AG04449 (cell line): Measurements from ENCODE around the gene KLHDC7A.

Experiments
- CTCF ChIA-PET: fragments of 350-600 bp; formaldehyde crosslinking; extraction: SDS; loops from one replicate; lab custom pipeline; 2021; ENCODE audit warnings: antibody characterized with exemption; lab: Yijun Ruan, JAX
- POLR2A ChIA-PET: fragments of 400-600, 350-600 bp; formaldehyde crosslinking; extraction: SDS; loops from one replicate; lab custom pipeline; 2020; ENCODE audit warnings: antibody characterized with exemption, inconsistent platforms; lab: Yijun Ruan, JAX
- DNase-seq: peaks from one replicate; pipeline ENCODE4 v3.0.0-alpha.2; 2010; ENCODE audit warnings: low read depth, low spot score
- H3K4me3 ChIP-seq: 2 replicates; pipeline ENCODE4 v1.5.1; 2011; ENCODE audit warnings: low read depth, mild to moderate bottlenecking, control low read depth, low read length
- CTCF ChIP-seq: IDR thresholded peaks from one replicate; pipeline ENCODE4 v1.5.1; 2011; ENCODE audit warnings: mild to moderate bottlenecking, moderate library complexity, low read length, control low read depth, inconsistent platforms; ENCODE audit not compliant: insufficient read depth; ENCODE audit errors: missing control alignments

The KLHDC7A gene

DNA sequence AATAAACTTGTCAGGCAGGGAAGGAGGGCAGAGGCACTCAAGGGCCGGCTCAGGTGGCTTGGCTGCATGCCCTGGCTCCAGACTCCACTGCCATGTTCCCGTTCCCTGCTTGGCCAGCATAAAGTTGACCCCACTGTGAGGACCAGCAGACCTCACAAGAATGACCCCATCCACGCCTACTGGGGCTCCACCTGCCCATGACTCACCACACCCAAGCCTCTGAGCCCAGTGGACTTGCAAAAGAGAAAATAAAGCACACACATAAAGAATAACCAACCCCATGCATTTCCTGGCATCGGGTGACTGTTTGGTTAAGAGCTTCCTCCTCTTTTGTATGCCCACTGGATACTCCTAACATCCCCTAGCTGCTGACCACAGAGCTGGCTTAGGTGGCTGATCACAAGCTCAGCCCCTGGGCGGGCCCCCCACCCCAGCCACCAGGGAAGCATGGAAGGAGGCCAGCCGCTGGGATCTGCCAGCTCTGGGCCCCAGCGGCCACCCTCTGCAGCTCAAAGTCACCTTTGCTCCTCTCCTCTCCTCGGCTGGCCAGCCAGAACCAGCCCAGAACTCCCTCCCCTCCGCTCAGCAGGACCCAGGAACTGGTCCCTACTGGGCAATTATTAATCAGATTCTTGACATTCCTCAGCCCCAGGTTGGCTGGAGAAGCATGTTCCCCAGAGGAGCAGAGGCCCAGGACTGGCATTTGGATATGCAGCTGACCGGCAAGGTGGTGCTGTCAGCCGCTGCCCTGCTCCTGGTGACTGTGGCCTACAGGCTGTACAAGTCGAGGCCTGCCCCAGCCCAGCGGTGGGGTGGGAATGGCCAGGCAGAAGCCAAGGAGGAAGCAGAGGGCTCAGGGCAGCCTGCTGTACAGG lies at the start of gene KLHDC7A:
Gene KLHDC7A, plus strand, starts transcription at position 616 of the 875 bp plus-strand sequence. Its CDS starts 52 bp downstream, at position 668.
- no peak within 1 kb of the TSS for H3K4me3 ChIP-seq
- DNase-seq = no peak
- CTCF ChIA-PET = interaction anchor here (0.6 kb wide), 1 partner anchor 367 kb away, joined by 3 read pairs; no protein-coding TSS in a partner anchor
- POLR2A ChIA-PET = no interaction called here
- no peak for TF ChIP-seq CTCF

GRCh38 chr1:18434041-18434440 lies 46.7 kb upstream of the KLHDC7A start:
- no peak for TF ChIP-seq CTCF
- ChIA-PET CTCF (no interaction called here), POLR2A (no interaction called here)
- no peak for DNase-seq
- H3K4me3 ChIP-seq = no peak overlapping the region

DNA sequence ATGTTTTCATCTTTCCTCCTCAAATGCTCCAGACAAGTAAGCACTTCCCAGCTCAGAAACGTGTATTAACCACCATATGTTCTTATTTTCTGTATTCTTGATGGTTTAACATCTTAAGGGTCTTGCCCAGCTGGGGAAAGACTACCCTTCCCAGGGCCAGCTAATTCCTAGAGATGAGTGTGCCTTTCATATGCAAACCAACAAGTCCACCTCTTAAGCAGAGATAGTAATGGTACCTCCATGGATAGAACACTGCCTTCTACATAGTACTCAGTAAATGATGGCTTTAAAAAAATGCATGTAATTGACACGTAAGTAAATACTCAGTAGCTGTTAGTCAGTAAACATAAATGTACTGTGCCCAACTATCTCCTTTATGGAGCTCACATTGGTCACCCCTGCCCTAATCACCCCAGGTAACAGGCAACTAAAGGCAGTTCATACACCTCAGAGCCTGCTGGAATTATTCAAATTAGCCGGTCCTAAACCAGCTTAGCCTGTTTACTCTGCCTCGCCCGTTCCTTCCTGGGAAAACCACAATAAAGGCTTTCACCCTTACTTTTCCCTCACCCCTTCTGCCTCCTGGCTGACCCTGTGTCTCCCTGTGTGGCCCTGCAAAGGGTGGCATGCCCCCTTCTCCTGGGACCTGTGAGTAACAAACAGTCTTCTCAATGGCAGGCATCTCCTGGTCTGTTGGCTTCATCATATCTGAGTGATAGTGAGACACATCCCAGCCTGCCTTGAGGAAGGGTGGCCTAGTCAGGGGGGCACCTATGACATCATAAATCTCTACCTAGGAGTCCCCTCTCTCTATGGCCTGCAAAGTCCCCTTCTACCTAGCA lies 40.1 kb upstream of the KLHDC7A start:
- H3K4me3 ChIP-seq = no peak overlapping the region
- DNase-seq = no peak
- no peak for TF ChIP-seq CTCF
- ChIA-PET CTCF (no interaction called here), POLR2A (no interaction called here)

DNA sequence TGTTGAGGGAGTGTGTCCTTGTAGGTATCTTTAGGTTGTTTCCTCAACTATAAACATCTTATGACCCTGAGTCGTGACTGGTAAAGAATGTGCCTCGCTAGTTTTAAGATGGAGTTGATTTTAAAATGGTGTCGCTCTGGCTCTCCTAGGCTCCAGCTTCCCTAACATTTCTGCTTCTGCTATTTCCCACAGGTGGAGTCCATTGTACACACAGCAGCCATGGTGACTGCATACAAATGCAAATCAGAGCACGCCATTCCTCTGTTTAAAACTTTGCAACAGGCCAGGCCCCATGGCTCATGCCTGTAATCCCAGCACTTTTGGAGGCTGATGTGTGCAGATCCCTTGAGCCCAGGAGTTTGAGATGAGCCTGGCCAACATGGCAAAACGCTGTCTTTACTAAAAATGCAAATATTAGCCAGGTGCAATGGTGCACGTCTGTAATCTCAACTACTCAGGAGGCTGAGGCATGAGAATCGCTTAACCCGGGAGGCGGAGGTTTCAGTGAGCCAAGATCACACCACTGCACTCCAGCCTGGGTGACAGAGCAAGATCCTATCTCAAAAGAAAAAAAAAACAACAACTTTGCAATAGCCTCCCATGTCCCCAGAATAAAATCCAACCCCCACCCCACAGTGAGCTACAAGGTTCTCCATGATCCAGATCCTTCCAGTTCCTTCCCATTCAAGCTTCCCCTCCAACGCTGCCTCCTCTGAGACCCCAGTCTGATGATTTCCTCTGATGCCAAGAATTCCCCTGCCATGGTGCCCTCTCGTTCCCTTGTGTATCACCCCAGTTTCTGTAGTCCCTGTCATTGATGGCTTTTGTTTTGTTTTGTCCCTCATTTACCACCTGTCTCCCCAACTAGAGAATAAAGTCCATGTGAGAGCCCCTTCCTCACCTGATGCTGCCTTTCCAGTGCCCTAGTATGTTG lies 36.9 kb upstream of the KLHDC7A start:
- no peak for DNase-seq
- no peak for TF ChIP-seq CTCF
- POLR2A ChIA-PET = no interaction called here
- CTCF ChIA-PET = no interaction called here
- no peak overlapping the region for H3K4me3 ChIP-seq

GRCh38 chr1:18444563-18444962 lies 36.2 kb upstream of the KLHDC7A start:
- ChIA-PET CTCF (no interaction called here), POLR2A (no interaction called here)
- DNase-seq = no peak
- TF ChIP-seq CTCF = no peak
- H3K4me3 ChIP-seq = no peak overlapping the region
